ENCODE results near the gene ATXN2. TPM values are rescaled to one million over a fixed set of nuclear protein-coding genes. Genes with fewer than 3 reads are reported as not detected.
"Not testable (repeated sequence)": the region's sequence is repeated elsewhere in the genome, so short reads cannot be mapped to it uniquely, and the experiment has no call there.

The ATXN2 gene
- total RNA-seq, 2 experiments from 2014 or later, result 21.9 to 23.7 TPM

- no peaks in the 10 kb centered on the region for H3K4me1 Mint-ChIP-seq (ENCODE audit: low read depth)
- POLR2A ChIA-PET, result no interaction called here
- H3K36me3 Mint-ChIP-seq (ENCODE audit: low read depth), result peaks cover 70% of the 10 kb centered on the region
- no peak overlapping the region for H3K27ac Mint-ChIP-seq
- no peaks in the 10 kb centered on the region for H3K9me3 Mint-ChIP-seq
- no peaks in the 10 kb centered on the region for H3K4me1 ChIP-seq (ENCODE audit: insufficient read depth, low read length)
- H3K4me3 ChIP-seq (ENCODE audit: low read length), result no peak overlapping the region
- no peaks in the 10 kb centered on the region for H3K27me3 ChIP-seq (ENCODE audit: control insufficient read depth in 1 of 2, insufficient read depth in 2 of 2, low read length in 2 of 2)
- peaks cover 24% of the 10 kb centered on the region for H3K36me3 ChIP-seq (ENCODE audit: insufficient read depth, low read length)
- no peaks in the 10 kb centered on the region for H3K9me3 ChIP-seq (ENCODE audit: control insufficient read depth in 1 of 2, insufficient read depth in 1 of 2, low read length in 2 of 2)
- H3K27me3 Mint-ChIP-seq, result no peaks in the 10 kb centered on the region
- H3K4me3 Mint-ChIP-seq, result no peak overlapping the region
- H3K27ac ChIP-seq (ENCODE audit: low read depth in 1 of 2, low read length in 2 of 2), result no peak overlapping the region
- DNase-seq, result no peak
- CTCF ChIA-PET, result no interaction called here
- ATAC-seq (ENCODE audit: poor library complexity), result no peak
- no peak for TF ChIP-seq CTCF (IDR thresholded peaks at IDR 0.05)
- intact Hi-C loops (cut with DNase I, micrococcal nuclease), result no loop called here
Observed at GRCh38 chr12:111494676-111495075, 104.4 kb downstream of the ATXN2 start.

GRCh38 chr12:111492979-111493378, 106.1 kb downstream of the ATXN2 start:
- H3K27ac Mint-ChIP-seq; H3K4me3 ChIP-seq (ENCODE audit: low read length); H3K9me3 Mint-ChIP-seq; H3K27me3 Mint-ChIP-seq; DNase-seq; H3K9me3 ChIP-seq (ENCODE audit: control insufficient read depth in 1 of 2, insufficient read depth in 1 of 2, low read length in 2 of 2); H3K27ac ChIP-seq (ENCODE audit: low read depth in 1 of 2, low read length in 2 of 2); H3K27me3 ChIP-seq (ENCODE audit: control insufficient read depth in 1 of 2, insufficient read depth in 2 of 2, low read length in 2 of 2); H3K4me3 Mint-ChIP-seq; intact Hi-C loops (cut with DNase I, micrococcal nuclease); H3K4me1 ChIP-seq (ENCODE audit: insufficient read depth, low read length); POLR2A ChIA-PET; H3K4me1 Mint-ChIP-seq (ENCODE audit: low read depth); ATAC-seq (ENCODE audit: poor library complexity): not testable (repeated sequence)
- peaks cover 25% of the 10 kb centered on the region for H3K36me3 ChIP-seq (ENCODE audit: insufficient read depth, low read length)
- H3K36me3 Mint-ChIP-seq (ENCODE audit: low read depth), result peaks cover 71% of the 10 kb centered on the region
- CTCF ChIA-PET, result interaction anchor here (1.4 kb wide), 1 partner anchor 96 kb away, joined by 3 read pairs; no protein-coding TSS in a partner anchor

GRCh38 chr12:111488798-111489197, 110.3 kb downstream of the ATXN2 start:
- Histone ChIP-seq H3K4me3 (ENCODE audit: low read length) (no peak overlapping the region), H3K36me3 (ENCODE audit: insufficient read depth, low read length) (peaks cover 48% of the 10 kb centered on the region), H3K27me3 (ENCODE audit: control insufficient read depth in 1 of 2, insufficient read depth in 2 of 2, low read length in 2 of 2) (no peaks in the 10 kb centered on the region), H3K9me3 (ENCODE audit: control insufficient read depth in 1 of 2, insufficient read depth in 1 of 2, low read length in 2 of 2) (no peaks in the 10 kb centered on the region), H3K27ac (ENCODE audit: low read depth in 1 of 2, low read length in 2 of 2) (no peak overlapping the region), H3K4me1 (ENCODE audit: insufficient read depth, low read length) (no peaks in the 10 kb centered on the region)
- H3K27me3 Mint-ChIP-seq, result no peaks in the 10 kb centered on the region
- ChIA-PET CTCF (interaction anchor here (1.0 kb wide), 1 partner anchor 92 kb away, joined by 4 read pairs; no protein-coding TSS in a partner anchor), POLR2A (no interaction called here)
- H3K4me1 Mint-ChIP-seq (ENCODE audit: low read depth), result no peaks in the 10 kb centered on the region
- H3K4me3 Mint-ChIP-seq, result no peak overlapping the region
- intact Hi-C loops (cut with DNase I, micrococcal nuclease), result no loop called here
- no peak overlapping the region for H3K27ac Mint-ChIP-seq
- no peak for DNase-seq
- peaks cover 73% of the 10 kb centered on the region for H3K36me3 Mint-ChIP-seq (ENCODE audit: low read depth)
- H3K9me3 Mint-ChIP-seq, result no peaks in the 10 kb centered on the region
- no peak for ATAC-seq (ENCODE audit: poor library complexity)
- no peak for TF ChIP-seq CTCF (IDR thresholded peaks at IDR 0.05)

GRCh38 chr12:111488271-111488670, 110.8 kb downstream of the ATXN2 start:
- no peaks in the 10 kb centered on the region for H3K4me1 ChIP-seq (ENCODE audit: insufficient read depth, low read length)
- H3K9me3 ChIP-seq (ENCODE audit: control insufficient read depth in 1 of 2, insufficient read depth in 1 of 2, low read length in 2 of 2), result no peaks in the 10 kb centered on the region
- DNase-seq (no peak), ATAC-seq (ENCODE audit: poor library complexity) (no peak)
- no peak overlapping the region for H3K27ac ChIP-seq (ENCODE audit: low read depth in 1 of 2, low read length in 2 of 2)
- intact Hi-C loops (cut with DNase I, micrococcal nuclease), result no loop called here
- POLR2A ChIA-PET, result no interaction called here
- TF ChIP-seq CTCF (IDR thresholded peaks at IDR 0.05), result no peak
- H3K36me3 Mint-ChIP-seq (ENCODE audit: low read depth), result peaks cover 75% of the 10 kb centered on the region
- H3K27ac Mint-ChIP-seq, result no peak overlapping the region
- H3K36me3 ChIP-seq (ENCODE audit: insufficient read depth, low read length), result peaks cover 52% of the 10 kb centered on the region
- H3K4me3 ChIP-seq (ENCODE audit: low read length), result no peak overlapping the region
- CTCF ChIA-PET, result no interaction called here
- H3K27me3 Mint-ChIP-seq, result no peaks in the 10 kb centered on the region
- no peak overlapping the region for H3K4me3 Mint-ChIP-seq
- H3K27me3 ChIP-seq (ENCODE audit: control insufficient read depth in 1 of 2, insufficient read depth in 2 of 2, low read length in 2 of 2), result no peaks in the 10 kb centered on the region
- no peaks in the 10 kb centered on the region for H3K4me1 Mint-ChIP-seq (ENCODE audit: low read depth)
- no peaks in the 10 kb centered on the region for H3K9me3 Mint-ChIP-seq

Data from CD4-positive, alpha-beta T cell (primary cell).